Sigmoid colon (tissue), 4 donors: Measurements from ENCODE around the gene PARD3.

Experiments used
- EP300 ChIP-seq, 4 donors: sonication (generic); formaldehyde crosslinking; IDR thresholded peaks; one replicate each; pipeline ENCODE4 v1.6.1; 2017; ENCODE audit warnings: antibody characterized with exemption in 4 of 4
- POLR2A ChIP-seq, 2 donors: fragments of 450-650 bp; IDR thresholded peaks; one replicate each; pipeline ENCODE4 v1.6.1; 2016; ENCODE audit warnings: antibody characterized with exemption in 2 of 2, mild to moderate bottlenecking in 2 of 2, moderate library complexity in 2 of 2
- POLR2AphosphoS5 ChIP-seq, 4 donors: sonication (generic); formaldehyde crosslinking; IDR thresholded peaks; one replicate each; pipeline ENCODE4 v1.6.1; 2017; ENCODE audit warnings: antibody characterized with exemption in 4 of 4
- TF ChIP-seq, protein P1 (sequence below), 4 experiments: fragments of 450-650 bp in 3 of 4; fragments of 200-600 bp in 1 of 4; IDR thresholded peaks; one replicate each; pipeline ENCODE4 v1.5.1; 2016 to 2019; ENCODE audit warnings: antibody characterized with exemption in 4 of 4, mild to moderate bottlenecking in 3 of 4, moderate library complexity in 2 of 4

GRCh38 chr10:34446049-34446448 lies 369.0 kb downstream of the PARD3 start:
- TF ChIP-seq EP300 (IDR thresholded peaks at IDR 0.05) (no peak), POLR2A (IDR thresholded peaks at IDR 0.05) (no peak), POLR2AphosphoS5 (IDR thresholded peaks at IDR 0.05) (no peak)
- TF ChIP-seq, protein P1, sequence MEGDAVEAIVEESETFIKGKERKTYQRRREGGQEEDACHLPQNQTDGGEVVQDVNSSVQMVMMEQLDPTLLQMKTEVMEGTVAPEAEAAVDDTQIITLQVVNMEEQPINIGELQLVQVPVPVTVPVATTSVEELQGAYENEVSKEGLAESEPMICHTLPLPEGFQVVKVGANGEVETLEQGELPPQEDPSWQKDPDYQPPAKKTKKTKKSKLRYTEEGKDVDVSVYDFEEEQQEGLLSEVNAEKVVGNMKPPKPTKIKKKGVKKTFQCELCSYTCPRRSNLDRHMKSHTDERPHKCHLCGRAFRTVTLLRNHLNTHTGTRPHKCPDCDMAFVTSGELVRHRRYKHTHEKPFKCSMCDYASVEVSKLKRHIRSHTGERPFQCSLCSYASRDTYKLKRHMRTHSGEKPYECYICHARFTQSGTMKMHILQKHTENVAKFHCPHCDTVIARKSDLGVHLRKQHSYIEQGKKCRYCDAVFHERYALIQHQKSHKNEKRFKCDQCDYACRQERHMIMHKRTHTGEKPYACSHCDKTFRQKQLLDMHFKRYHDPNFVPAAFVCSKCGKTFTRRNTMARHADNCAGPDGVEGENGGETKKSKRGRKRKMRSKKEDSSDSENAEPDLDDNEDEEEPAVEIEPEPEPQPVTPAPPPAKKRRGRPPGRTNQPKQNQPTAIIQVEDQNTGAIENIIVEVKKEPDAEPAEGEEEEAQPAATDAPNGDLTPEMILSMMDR (IDR thresholded peaks at IDR 0.05) = no peak
